ENCODE results near the gene GSTA3. TPM values are rescaled to one million over a fixed set of nuclear protein-coding genes. Genes with fewer than 3 reads are reported as not detected.
"Not testable (repeated sequence)": the region's sequence is repeated elsewhere in the genome, so short reads cannot be mapped to it uniquely, and the experiment has no call there.

The GSTA3 gene
- total RNA-seq, 1 experiment from 2014 or later, result not detected

- H3K27me3 Mint-ChIP-seq (ENCODE audit: insufficient read depth, unreplicated experiment), result no peaks in the 10 kb centered on the region
- DNase-seq (ENCODE audit: unreplicated experiment), result peak; percentile 15
- CTCF ChIA-PET, result interaction anchor here (1.4 kb wide), 2 partner anchors 40 to 72 kb away, joined by 3 read pairs; no protein-coding TSS in a partner anchor
- no peak for TF ChIP-seq CTCF (IDR thresholded peaks at IDR 0.05; ENCODE audit: unreplicated experiment)
- no TSS peak for BruUV-seq (replicated peaks)
- H3K4me1 Mint-ChIP-seq (ENCODE audit: insufficient read depth, unreplicated experiment), result no peaks in the 10 kb centered on the region
- no peak overlapping the region for H3K4me3 Mint-ChIP-seq (ENCODE audit: unreplicated experiment)
- H3K9me3 Mint-ChIP-seq (ENCODE audit: unreplicated experiment), result no peaks in the 10 kb centered on the region
- H3K27ac Mint-ChIP-seq (ENCODE audit: low read depth, unreplicated experiment), result no peak overlapping the region
- no peaks in the 10 kb centered on the region for H3K36me3 Mint-ChIP-seq (ENCODE audit: insufficient read depth, unreplicated experiment)
- POLR2A ChIA-PET, result no interaction called here
- intact Hi-C loops (cut with micrococcal nuclease), result no loop called here
Measured at GRCh38 chr6:52953911-52954839, 44.7 kb upstream of the GSTA3 start.

GRCh38 chr6:52946306-52946705 lies 36.8 kb upstream of the GSTA3 start:
- no peak for TF ChIP-seq CTCF (IDR thresholded peaks at IDR 0.05; ENCODE audit: unreplicated experiment)
- no peaks in the 10 kb centered on the region for H3K4me1 Mint-ChIP-seq (ENCODE audit: insufficient read depth, unreplicated experiment)
- BruUV-seq (replicated peaks), result no TSS peak
- H3K27me3 Mint-ChIP-seq (ENCODE audit: insufficient read depth, unreplicated experiment), result no peaks in the 10 kb centered on the region
- intact Hi-C loops (cut with micrococcal nuclease), result no loop called here
- H3K27ac Mint-ChIP-seq (ENCODE audit: low read depth, unreplicated experiment), result no peak overlapping the region
- CTCF ChIA-PET, result interaction anchor here (1.0 to 1.5 kb wide), 2 partner anchors 12 to 49 kb away, joined by 3 read pairs; partner anchors contain the start of gene GSTA4
- POLR2A ChIA-PET, result interaction anchor here (1.0 kb wide), 1 partner anchor 21 kb away, joined by 4 read pairs; no protein-coding TSS in a partner anchor
- DNase-seq (ENCODE audit: unreplicated experiment), result no peak
- H3K9me3 Mint-ChIP-seq (ENCODE audit: unreplicated experiment), result no peaks in the 10 kb centered on the region
- H3K4me3 Mint-ChIP-seq (ENCODE audit: unreplicated experiment), result no peak overlapping the region
- H3K36me3 Mint-ChIP-seq (ENCODE audit: insufficient read depth, unreplicated experiment), result no peaks in the 10 kb centered on the region

- H3K4me3 Mint-ChIP-seq (ENCODE audit: unreplicated experiment); H3K27me3 Mint-ChIP-seq (ENCODE audit: insufficient read depth, unreplicated experiment); H3K36me3 Mint-ChIP-seq (ENCODE audit: insufficient read depth, unreplicated experiment); H3K9me3 Mint-ChIP-seq (ENCODE audit: unreplicated experiment); H3K4me1 Mint-ChIP-seq (ENCODE audit: insufficient read depth, unreplicated experiment); intact Hi-C loops (cut with micrococcal nuclease); H3K27ac Mint-ChIP-seq (ENCODE audit: low read depth, unreplicated experiment); DNase-seq (ENCODE audit: unreplicated experiment); BruUV-seq (replicated peaks): not testable (repeated sequence)
- ChIA-PET CTCF (interaction anchor here (0.7 kb wide), 1 partner anchor 23 kb away, joined by 3 read pairs; no protein-coding TSS in a partner anchor), POLR2A (interaction anchor here (0.6 to 1.5 kb wide), 2 partner anchors 9 to 12 kb away, joined by 3 to 6 read pairs; no protein-coding TSS in a partner anchor)
Measured at GRCh38 chr6:52942821-52943220, 33.3 kb upstream of the GSTA3 start.

- ChIA-PET CTCF (no interaction called here), POLR2A (interaction anchor here (1.5 kb wide), 1 partner anchor 8 kb away, joined by 3 read pairs; no protein-coding TSS in a partner anchor)
- intact Hi-C loops (cut with micrococcal nuclease), result no loop called here
- Mint-ChIP-seq H3K36me3 (ENCODE audit: insufficient read depth, unreplicated experiment) (no peaks in the 10 kb centered on the region), H3K27ac (ENCODE audit: low read depth, unreplicated experiment) (no peak overlapping the region), H3K4me3 (ENCODE audit: unreplicated experiment) (no peak overlapping the region), H3K9me3 (ENCODE audit: unreplicated experiment) (no peaks in the 10 kb centered on the region), H3K27me3 (ENCODE audit: insufficient read depth, unreplicated experiment) (no peaks in the 10 kb centered on the region), H3K4me1 (ENCODE audit: insufficient read depth, unreplicated experiment) (peaks cover 8% of the 10 kb centered on the region)
- no TSS peak for BruUV-seq (replicated peaks)
- no peak for TF ChIP-seq CTCF (IDR thresholded peaks at IDR 0.05; ENCODE audit: unreplicated experiment)
- no peak for DNase-seq (ENCODE audit: unreplicated experiment)
Measured at GRCh38 chr6:52942221-52942620, 32.7 kb upstream of the GSTA3 start.
